ENCODE data around the gene EPHA6.

EPHA6 gene

DNA sequence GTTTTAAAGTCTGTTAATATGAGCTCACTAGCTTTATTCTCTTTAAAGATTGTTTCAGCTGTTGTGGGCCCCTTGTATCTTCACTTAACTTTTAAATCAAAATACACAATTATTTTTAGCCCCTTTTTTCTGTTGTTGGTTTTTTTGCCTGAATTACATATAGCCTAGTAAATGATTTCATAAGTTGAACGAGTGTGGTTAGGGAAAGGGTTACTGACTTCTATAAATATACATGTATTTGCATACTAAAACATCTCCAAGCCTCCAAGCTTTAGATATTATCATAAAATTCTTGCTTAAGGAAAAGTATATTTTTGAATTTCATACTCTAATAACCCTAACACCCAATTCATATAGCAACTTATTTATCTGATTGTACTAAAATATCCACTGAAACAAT is 877.0 kb downstream of the EPHA6 start:
- H3K4me3 ChIP-seq (ENCODE audit: low read depth, low read length), result no peak overlapping the region
- TF ChIP-seq, protein P1, sequence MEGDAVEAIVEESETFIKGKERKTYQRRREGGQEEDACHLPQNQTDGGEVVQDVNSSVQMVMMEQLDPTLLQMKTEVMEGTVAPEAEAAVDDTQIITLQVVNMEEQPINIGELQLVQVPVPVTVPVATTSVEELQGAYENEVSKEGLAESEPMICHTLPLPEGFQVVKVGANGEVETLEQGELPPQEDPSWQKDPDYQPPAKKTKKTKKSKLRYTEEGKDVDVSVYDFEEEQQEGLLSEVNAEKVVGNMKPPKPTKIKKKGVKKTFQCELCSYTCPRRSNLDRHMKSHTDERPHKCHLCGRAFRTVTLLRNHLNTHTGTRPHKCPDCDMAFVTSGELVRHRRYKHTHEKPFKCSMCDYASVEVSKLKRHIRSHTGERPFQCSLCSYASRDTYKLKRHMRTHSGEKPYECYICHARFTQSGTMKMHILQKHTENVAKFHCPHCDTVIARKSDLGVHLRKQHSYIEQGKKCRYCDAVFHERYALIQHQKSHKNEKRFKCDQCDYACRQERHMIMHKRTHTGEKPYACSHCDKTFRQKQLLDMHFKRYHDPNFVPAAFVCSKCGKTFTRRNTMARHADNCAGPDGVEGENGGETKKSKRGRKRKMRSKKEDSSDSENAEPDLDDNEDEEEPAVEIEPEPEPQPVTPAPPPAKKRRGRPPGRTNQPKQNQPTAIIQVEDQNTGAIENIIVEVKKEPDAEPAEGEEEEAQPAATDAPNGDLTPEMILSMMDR (IDR thresholded peaks at IDR 0.05; ENCODE audit: low read depth, low read length), result no peak

DNA sequence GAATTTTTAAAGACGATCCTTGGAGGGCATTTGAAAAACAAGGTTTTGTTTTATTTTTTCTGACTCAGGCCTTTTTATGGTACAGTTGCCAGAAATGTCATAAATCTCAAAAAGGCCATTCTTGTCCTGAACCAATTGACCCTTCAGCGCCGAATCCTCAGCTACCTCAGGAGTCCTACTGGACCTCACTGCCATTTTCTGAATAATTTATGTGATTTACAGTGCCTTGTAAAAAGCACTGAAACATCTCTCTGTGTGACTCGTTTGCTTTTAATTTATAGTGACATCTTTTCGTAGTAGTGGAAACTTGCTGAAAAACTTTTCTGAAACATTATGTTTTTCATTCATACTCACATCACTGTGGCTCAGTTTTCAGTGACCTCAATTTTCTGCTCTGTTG is 878.0 kb downstream of the EPHA6 start:
- TF ChIP-seq, protein P1 (IDR thresholded peaks at IDR 0.05; ENCODE audit: low read depth, low read length), result no peak
- H3K4me3 ChIP-seq (ENCODE audit: low read depth, low read length), result no peak overlapping the region

DNA sequence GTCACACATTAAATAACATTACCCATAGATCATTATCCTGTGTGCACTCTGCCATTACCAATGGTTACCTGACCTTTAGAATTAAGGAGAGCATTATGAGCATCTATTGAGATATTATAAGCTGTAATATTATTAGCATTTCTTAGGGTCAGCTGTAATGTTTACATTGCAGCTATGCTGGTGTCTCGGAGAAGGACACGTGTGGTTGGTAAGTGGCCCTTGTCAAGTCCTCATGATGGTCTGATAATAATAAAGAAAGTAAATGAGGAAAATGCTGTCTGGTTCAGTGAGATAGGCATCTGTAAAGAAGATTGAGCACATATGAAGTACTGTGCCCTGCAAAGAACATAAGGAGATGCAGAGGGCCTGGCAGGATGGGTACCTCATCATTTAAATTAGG is 878.4 kb downstream of the EPHA6 start:
- TF ChIP-seq, protein P1 (IDR thresholded peaks at IDR 0.05; ENCODE audit: low read depth, low read length), result no peak
- H3K4me3 ChIP-seq (ENCODE audit: low read depth, low read length), result no peak overlapping the region

DNA sequence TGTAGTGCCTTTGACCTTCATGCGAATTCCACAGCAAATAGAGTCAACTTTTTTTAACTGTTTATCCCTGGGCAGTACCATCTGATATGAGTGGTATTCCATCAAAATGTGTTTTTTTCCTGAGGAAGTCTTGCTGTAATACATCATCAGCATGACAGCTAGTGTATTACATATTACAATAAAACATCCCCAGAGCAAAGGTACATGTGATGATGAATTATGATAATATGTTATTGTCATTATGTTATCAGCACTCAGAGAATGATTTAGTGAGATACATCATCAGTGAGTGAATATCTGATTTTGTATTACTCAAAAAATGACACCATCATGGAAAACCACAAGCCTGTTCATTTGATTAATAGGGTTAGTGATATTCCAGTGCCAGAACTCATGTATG is 880.5 kb downstream of the EPHA6 start:
- no peak overlapping the region for H3K4me3 ChIP-seq (ENCODE audit: low read depth, low read length)
- TF ChIP-seq, protein P1 (IDR thresholded peaks at IDR 0.05; ENCODE audit: low read depth, low read length), result no peak

DNA sequence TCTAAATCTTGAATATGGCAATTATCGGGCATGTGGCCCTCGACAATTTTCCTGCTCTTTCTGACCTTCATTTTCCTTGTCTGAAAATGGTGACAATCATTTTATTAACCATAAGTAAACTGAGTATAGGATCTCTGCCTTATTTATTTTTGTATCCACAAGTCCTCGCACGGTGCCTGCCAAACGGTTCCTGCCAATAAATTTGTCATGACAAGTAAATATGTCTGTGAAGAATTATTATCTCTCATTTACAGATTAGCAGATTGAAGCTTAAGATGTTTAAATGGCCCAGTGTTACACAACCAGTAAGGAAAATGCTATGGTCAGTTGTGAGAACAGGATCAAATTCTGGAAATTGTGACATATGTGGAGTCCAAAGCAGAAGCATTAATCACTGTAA is 884.3 kb downstream of the EPHA6 start:
- no peak overlapping the region for H3K4me3 ChIP-seq (ENCODE audit: low read depth, low read length)
- TF ChIP-seq, protein P1 (IDR thresholded peaks at IDR 0.05; ENCODE audit: low read depth, low read length), result no peak

DNA sequence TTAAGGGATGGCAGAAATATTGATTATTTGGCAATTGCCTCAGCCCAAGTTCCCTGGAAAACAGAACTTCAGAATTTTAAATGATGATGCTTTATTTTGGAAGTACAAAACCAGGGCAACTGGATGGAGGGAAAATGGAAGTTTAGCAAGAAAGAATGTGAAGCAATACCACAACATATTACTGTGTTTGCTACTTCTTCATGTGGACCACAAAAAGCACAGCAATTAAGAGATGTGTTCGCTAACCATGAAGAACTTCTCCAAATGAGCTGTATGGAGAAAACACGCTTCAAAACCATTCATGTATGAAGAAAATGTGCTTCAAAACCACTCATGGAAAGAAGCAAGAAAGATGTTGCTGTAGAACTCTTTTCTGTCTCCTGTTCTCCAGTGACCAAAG is 885.5 kb downstream of the EPHA6 start:
- no peak overlapping the region for H3K4me3 ChIP-seq (ENCODE audit: low read depth, low read length)
- TF ChIP-seq, protein P1 (IDR thresholded peaks at IDR 0.05; ENCODE audit: low read depth, low read length), result no peak

DNA sequence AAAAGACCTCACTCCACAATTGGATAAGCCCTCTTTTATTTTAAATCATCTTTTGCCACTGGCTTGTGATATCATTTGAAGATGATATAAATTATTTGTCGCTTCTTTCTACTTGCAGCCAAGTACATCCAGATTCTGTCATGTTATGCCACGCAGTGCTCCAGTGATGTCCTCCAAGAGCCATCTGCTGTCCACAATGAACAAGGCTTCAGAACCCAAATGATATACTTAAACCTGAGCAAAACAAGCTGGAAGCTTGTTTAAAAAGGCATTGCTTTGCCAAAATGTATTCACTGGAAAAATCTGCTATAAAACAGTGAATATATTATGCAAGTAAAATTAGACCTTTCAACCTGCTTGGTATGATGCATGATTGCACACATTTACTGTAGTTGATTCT is 891.4 kb downstream of the EPHA6 start:
- TF ChIP-seq, protein P1 (IDR thresholded peaks at IDR 0.05; ENCODE audit: low read depth, low read length), result no peak
- no peak overlapping the region for H3K4me3 ChIP-seq (ENCODE audit: low read depth, low read length)
